Measurements from ENCODE around the gene ZFP36L1.

DNA sequence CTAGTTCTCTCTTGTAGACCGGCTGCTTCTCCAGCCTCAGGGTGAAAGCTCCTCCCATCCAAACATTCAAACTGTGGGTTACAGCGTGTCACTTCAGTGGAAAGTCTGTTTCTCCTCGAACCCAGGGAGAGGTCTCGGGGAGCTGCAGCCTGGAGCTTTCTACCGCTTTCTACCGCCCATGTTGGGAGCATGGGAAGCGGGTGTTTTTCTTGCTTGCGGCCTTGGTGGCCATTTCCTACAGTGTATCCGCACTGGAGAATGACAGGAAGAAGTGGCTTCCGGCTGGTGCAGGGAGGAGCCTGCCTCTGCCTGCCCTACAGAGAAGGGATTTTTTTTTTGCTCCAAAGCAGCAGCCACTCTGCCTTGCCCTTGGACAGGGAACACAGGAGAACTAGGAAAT lies 21.2 kb downstream of the ZFP36L1 start:
- TF ChIP-seq, protein P1, sequence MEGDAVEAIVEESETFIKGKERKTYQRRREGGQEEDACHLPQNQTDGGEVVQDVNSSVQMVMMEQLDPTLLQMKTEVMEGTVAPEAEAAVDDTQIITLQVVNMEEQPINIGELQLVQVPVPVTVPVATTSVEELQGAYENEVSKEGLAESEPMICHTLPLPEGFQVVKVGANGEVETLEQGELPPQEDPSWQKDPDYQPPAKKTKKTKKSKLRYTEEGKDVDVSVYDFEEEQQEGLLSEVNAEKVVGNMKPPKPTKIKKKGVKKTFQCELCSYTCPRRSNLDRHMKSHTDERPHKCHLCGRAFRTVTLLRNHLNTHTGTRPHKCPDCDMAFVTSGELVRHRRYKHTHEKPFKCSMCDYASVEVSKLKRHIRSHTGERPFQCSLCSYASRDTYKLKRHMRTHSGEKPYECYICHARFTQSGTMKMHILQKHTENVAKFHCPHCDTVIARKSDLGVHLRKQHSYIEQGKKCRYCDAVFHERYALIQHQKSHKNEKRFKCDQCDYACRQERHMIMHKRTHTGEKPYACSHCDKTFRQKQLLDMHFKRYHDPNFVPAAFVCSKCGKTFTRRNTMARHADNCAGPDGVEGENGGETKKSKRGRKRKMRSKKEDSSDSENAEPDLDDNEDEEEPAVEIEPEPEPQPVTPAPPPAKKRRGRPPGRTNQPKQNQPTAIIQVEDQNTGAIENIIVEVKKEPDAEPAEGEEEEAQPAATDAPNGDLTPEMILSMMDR (IDR thresholded peaks at IDR 0.05): no peak
- no peak for TF ChIP-seq EP300 (IDR thresholded peaks at IDR 0.05)
- TF ChIP-seq POLR2AphosphoS5 (IDR thresholded peaks at IDR 0.05): no peak

All from stomach (tissue), 4 donors.